ENCODE data around the gene RTN4.

Gene RTN4

DNA sequence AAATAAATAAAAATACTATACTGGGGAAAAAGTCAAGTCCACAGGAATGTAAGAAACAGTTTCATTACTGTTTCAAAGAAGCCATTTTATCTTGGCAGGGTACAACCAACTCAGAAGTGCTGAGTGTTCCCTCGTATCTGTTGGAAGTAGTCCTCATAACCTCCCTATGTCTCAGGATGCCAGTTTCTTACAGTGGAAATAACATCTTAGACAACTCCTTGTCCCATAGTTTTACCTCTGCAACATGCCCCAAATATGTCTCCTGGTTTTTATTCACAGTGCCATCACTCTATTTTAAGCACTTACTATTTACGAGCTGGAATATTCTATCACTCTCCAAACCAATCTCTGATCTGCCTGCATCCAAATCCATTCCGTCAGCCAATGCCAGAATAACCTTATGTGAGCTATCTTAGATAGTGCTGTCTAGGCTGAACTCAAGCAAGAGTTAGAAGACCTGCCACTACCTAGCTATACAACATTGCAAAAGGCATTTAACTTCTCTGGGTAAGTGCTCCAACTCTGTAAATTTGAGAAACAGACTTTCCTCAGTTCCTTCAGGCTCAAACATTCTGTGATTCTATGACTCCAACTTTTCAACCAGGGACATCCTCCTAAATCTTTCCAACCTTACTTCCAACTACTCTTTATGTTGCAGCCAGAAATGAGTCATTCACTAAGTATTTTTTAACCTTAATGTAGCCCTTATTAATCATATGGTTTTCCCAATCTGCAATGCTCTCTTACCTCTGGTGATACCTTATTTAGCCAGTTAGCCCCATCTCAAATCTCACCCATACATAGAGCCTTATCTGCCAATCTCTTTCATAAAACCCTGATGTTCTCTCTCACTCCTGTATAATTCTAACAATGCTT lies 66.7 kb downstream of the RTN4 start:
- TF ChIP-seq, protein P1, sequence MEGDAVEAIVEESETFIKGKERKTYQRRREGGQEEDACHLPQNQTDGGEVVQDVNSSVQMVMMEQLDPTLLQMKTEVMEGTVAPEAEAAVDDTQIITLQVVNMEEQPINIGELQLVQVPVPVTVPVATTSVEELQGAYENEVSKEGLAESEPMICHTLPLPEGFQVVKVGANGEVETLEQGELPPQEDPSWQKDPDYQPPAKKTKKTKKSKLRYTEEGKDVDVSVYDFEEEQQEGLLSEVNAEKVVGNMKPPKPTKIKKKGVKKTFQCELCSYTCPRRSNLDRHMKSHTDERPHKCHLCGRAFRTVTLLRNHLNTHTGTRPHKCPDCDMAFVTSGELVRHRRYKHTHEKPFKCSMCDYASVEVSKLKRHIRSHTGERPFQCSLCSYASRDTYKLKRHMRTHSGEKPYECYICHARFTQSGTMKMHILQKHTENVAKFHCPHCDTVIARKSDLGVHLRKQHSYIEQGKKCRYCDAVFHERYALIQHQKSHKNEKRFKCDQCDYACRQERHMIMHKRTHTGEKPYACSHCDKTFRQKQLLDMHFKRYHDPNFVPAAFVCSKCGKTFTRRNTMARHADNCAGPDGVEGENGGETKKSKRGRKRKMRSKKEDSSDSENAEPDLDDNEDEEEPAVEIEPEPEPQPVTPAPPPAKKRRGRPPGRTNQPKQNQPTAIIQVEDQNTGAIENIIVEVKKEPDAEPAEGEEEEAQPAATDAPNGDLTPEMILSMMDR (IDR thresholded peaks at IDR 0.05; ENCODE audit: low read length, missing control alignments), result no peak
- peak; percentile 45 for DNase-seq (ENCODE audit: low read depth)
- no peak overlapping the region for H3K4me3 ChIP-seq (replicated peaks; ENCODE audit: low read depth, low read length)

DNA sequence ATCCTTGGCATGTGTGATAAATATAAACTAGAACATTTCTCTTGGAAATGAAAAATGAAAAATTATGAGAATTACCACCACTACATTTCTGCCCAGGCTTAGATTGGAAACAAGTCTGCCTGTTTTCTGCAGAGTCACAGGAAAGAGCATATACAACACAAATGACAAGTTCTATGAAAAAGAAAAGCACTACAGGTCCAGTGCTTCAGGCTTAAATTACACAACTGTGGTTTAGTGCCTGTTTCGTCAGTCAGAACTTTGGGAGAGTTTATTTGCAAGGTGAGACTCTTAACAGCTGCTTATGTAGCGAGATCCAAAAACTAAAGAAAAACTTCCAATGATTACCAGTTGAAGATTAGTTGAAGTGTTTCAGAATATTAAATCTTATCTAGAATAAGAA lies 68.9 kb downstream of the RTN4 start:
- no peak for DNase-seq (ENCODE audit: low read depth)
- TF ChIP-seq, protein P1 (IDR thresholded peaks at IDR 0.05; ENCODE audit: low read length, missing control alignments), result no peak
- no peak overlapping the region for H3K4me3 ChIP-seq (replicated peaks; ENCODE audit: low read depth, low read length)

DNA sequence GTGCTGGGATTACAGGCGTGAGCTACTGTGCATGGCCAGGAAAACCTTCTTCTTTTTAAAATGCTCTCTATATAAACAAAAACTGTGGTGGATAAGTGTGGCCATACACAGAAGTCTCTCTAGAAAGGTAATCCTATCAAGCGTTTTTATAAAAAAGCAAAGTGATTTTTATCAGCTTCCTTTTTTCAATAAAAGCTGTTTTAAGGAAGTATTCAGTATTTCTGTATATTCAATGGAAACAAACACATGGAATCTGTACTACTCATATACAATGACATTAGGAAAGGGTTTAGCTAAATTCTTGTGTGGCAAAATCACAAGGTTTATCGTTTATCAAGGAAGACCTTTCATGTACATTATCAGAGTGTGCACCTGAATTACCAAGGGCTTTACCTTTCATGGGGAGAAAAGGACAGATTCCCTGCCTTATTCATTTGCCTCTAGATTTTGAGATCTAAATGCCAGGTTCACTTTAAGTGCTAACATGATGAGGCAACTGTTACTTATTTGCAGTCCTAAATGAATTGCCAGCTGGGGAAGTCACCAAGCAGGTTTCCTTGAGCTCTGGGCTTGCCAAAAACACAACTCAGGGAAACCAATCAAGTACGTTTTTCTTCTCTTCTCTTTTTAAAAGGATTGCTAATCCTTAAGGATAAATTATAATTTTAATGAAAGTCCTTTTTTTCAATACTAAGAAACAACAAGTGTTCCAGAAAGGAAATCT lies 70.8 kb downstream of the RTN4 start:
- H3K4me3 ChIP-seq (replicated peaks; ENCODE audit: low read depth, low read length), result no peak overlapping the region
- DNase-seq (ENCODE audit: low read depth), result no peak
- TF ChIP-seq, protein P1 (IDR thresholded peaks at IDR 0.05; ENCODE audit: low read length, missing control alignments), result no peak

DNA sequence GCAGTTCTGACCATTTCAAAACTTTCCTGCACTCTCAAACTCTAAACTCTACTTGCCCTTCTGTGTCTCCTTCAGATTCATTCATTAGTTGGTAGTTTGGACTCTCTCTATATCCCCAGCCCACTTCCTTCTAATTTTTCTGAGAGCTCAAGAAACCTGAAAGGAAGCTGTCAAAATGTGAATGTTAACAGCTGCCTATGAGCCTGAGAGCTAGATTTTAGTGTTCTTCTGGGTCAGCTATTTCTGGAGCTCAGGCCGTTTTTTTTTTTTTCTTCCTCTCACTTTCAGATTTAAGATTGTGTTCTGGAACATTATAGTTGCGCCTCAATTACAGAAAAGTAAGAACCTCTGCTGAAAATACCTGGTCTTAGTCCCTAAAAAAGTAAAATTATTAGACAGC lies 73.1 kb downstream of the RTN4 start:
- DNase-seq (ENCODE audit: low read depth), result peak; percentile 44
- TF ChIP-seq, protein P1 (IDR thresholded peaks at IDR 0.05; ENCODE audit: low read length, missing control alignments), result no peak
- H3K4me3 ChIP-seq (replicated peaks; ENCODE audit: low read depth, low read length), result no peak overlapping the region

DNA sequence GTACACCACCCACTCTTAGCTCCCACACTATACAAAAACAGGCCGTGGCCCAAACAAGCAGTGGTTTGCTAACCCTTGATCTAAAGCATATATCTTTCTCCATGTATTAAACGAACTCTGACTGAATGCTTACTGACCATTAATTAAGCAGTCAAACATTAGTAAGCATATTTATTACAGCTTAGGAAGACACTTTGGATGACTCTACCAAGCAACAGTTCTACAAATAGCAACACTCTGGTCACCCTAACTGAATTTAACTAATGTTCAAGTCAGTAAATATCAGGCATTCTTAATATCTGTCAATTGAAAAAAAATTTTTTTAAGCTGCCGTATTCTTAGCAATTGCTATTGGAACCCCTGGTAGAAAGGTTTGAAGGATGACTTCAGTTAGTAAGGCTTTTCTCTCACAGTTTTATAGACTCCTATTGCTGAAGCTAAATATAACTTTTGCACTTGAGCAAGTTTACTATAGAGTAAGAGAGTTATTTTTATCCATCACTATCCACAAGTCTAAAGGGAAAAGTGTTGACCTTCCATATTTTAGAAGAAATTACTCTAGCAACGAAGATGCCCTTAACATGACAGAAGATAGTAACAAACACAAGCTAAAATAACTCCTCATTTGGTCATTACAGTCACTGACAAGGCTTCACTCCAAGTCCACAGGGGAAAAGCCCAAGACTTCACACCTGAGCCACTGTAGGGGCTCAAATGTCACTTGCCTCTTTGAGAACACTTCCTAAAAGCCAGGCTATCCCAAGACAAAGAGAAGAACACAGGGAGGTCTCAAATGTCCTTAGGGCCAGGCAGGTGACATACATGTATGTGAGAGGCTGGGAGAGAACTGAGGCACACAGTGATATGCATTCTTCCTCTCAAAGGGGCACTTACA lies 74.4 kb downstream of the RTN4 start:
- DNase-seq (ENCODE audit: low read depth), result no peak
- TF ChIP-seq, protein P1 (IDR thresholded peaks at IDR 0.05; ENCODE audit: low read length, missing control alignments), result no peak
- no peak overlapping the region for H3K4me3 ChIP-seq (replicated peaks; ENCODE audit: low read depth, low read length)

DNA sequence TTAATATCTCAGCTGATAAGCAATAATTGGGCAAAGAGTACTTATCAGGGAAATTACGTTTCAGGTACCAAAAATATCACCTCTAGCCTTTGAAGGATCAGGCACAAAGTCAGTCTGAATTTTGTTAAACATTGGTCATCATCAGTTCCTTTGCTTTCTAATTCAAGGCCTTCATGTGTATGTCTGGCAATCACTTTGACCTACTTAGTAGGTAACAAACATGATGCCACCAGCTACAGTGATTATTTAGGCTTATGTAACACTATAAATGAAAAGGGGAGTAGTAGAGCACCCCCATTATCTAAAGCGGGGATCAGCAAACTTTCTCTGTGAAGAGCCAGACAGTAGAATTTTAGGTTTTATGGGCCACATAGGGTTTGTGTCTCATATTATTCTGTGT lies 75.1 kb downstream of the RTN4 start:
- DNase-seq (ENCODE audit: low read depth), result no peak
- TF ChIP-seq, protein P1 (IDR thresholded peaks at IDR 0.05; ENCODE audit: low read length, missing control alignments), result no peak
- H3K4me3 ChIP-seq (replicated peaks; ENCODE audit: low read depth, low read length), result no peak overlapping the region

All from fibroblast of pulmonary artery (primary cell).